NCI-H2196 treated with DMSO at 0.1 percent for 48 hours (cell line): ENCODE measurements around the gene HSF5.

ENCODE experiments used
- DNase-seq: peaks from one replicate; lab custom pipeline; 2025; ENCODE audit not compliant: unreplicated experiment; lab: John Stamatoyannopoulos, UW

The HSF5 gene

GRCh38 chr17:58388302-58389190, 99.7 kb downstream of the HSF5 start:
- no peak for DNase-seq

- no peak for DNase-seq
These were observed 100.4 kb downstream of the HSF5 start for GRCh38 chr17:58387834-58388233.

GRCh38 chr17:58386708-58387107, 101.5 kb downstream of the HSF5 start:
- DNase-seq: no peak

GRCh38 chr17:58385359-58385899, 102.8 kb downstream of the HSF5 start:
- DNase-seq: no peak

- no peak for DNase-seq
These were observed 103.3 kb downstream of the HSF5 start for GRCh38 chr17:58384897-58385296.

GRCh38 chr17:58383892-58384462, 104.2 kb downstream of the HSF5 start:
- DNase-seq: no peak

- DNase-seq: no peak
These were observed 105.4 kb downstream of the HSF5 start for GRCh38 chr17:58382872-58383242.

- DNase-seq: no peak
These were observed 105.9 kb downstream of the HSF5 start for GRCh38 chr17:58382108-58382871.

- no peak for DNase-seq
These were observed 106.8 kb downstream of the HSF5 start for GRCh38 chr17:58381124-58382035.

- no peak for DNase-seq
These were observed 107.7 kb downstream of the HSF5 start for GRCh38 chr17:58380207-58381123.

GRCh38 chr17:58379511-58379824, 108.7 kb downstream of the HSF5 start:
- DNase-seq: no peak

- no peak for DNase-seq
These were observed 109.3 kb downstream of the HSF5 start for GRCh38 chr17:58378733-58379510.

- no peak for DNase-seq
These were observed 110.5 kb downstream of the HSF5 start for GRCh38 chr17:58377661-58378060.

GRCh38 chr17:58377093-58377601, 111.1 kb downstream of the HSF5 start:
- no peak for DNase-seq

GRCh38 chr17:58376472-58377000, 111.7 kb downstream of the HSF5 start:
- no peak for DNase-seq

GRCh38 chr17:58375811-58376210, 112.4 kb downstream of the HSF5 start:
- no peak for DNase-seq

- no peak for DNase-seq
These were observed 113.0 kb downstream of the HSF5 start for GRCh38 chr17:58375256-58375655.

- no peak for DNase-seq
These were observed 114.3 kb downstream of the HSF5 start for GRCh38 chr17:58373923-58374322.
